DND-41 (cell line): ENCODE data around the gene PCLO.
"Not testable (repeated sequence)": the region's sequence is repeated elsewhere in the genome, so short reads cannot be mapped to it uniquely, and the experiment has no call there.

ENCODE experiments used
- ATAC-seq: fragments of 200-7000 bp; cut with Tn5 transposase; 3 replicates; pipeline ENCODE4 v1.9.1; 2021; ENCODE audit warnings: low read depth; ENCODE audit not compliant: insufficient read depth
- DNase-seq: peaks from one replicate; pipeline ENCODE4 v3.0.0-alpha.2; 2020
- H2AFZ ChIP-seq: 2 replicates; pipeline ENCODE4 v1.6.0; 2012; ENCODE audit warnings: low read depth, low read length
- H3K27ac ChIP-seq: 2 replicates; pipeline ENCODE4 v1.5.1; 2012; ENCODE audit warnings: low read length, inconsistent platforms
- H3K27me3 ChIP-seq: fragments of 200-600 bp; sonication (generic); 2 replicates; pipeline ENCODE4 v1.6.0; 2012; ENCODE audit warnings: low read length, mild to moderate bottlenecking, inconsistent platforms; ENCODE audit not compliant: insufficient read depth, poor library complexity
- H3K36me3 ChIP-seq: 2 replicates; pipeline ENCODE4 v1.5.1; 2012; ENCODE audit warnings: low read length, inconsistent platforms; ENCODE audit not compliant: insufficient read depth
- H3K4me1 ChIP-seq: 2 replicates; pipeline ENCODE4 v1.5.1; 2012; ENCODE audit warnings: mild to moderate bottlenecking, low read length; ENCODE audit not compliant: insufficient read depth
- H3K4me2 ChIP-seq: 2 replicates; pipeline ENCODE4 v1.6.0; 2012; ENCODE audit warnings: mild to moderate bottlenecking, moderate library complexity, low read length, inconsistent platforms; ENCODE audit not compliant: insufficient read depth
- H3K4me3 ChIP-seq, 2 experiments: fragments of 200-600 bp in 1 of 2; shearing (Covaris generic) in 1 of 2; 2 replicates each; pipeline ENCODE4 v1.5.1; 2012 to 2016; ENCODE audit warnings: inconsistent platforms in 2 of 2, low read length in 2 of 2, mild to moderate bottlenecking in 2 of 2, low read depth in 1 of 2, moderate library complexity in 1 of 2
- H3K79me2 ChIP-seq: 2 replicates; pipeline ENCODE4 v1.6.0; 2012; ENCODE audit warnings: low read length, inconsistent platforms; ENCODE audit not compliant: insufficient read depth
- H3K9ac ChIP-seq: 2 replicates; pipeline ENCODE4 v1.6.0; 2012; ENCODE audit warnings: low read depth, mild to moderate bottlenecking, inconsistent platforms, low read length, moderate library complexity
- H3K9me3 ChIP-seq: 2 replicates; pipeline ENCODE4 v1.5.1; 2012; ENCODE audit warnings: low read length, moderate library complexity, mild to moderate bottlenecking, inconsistent platforms; ENCODE audit not compliant: insufficient read depth, severe bottlenecking
- H4K20me1 ChIP-seq: 2 replicates; pipeline ENCODE4 v1.6.0; 2012; ENCODE audit warnings: low read length; ENCODE audit not compliant: insufficient read depth
- EZH2 ChIP-seq: IDR thresholded peaks from 3 replicates; pipeline ENCODE4 v1.6.1; 2012; ENCODE audit warnings: borderline replicate concordance, low read depth, mild to moderate bottlenecking, moderate library complexity, low read length, inconsistent platforms; ENCODE audit not compliant: severe bottlenecking
- TF ChIP-seq, protein P1 (sequence below): IDR thresholded peaks from 2 replicates; pipeline ENCODE4 v1.5.1; 2012; ENCODE audit warnings: borderline replicate concordance, low read length, moderate library complexity, mild to moderate bottlenecking; ENCODE audit not compliant: poor library complexity, severe bottlenecking; ENCODE audit errors: extremely low read depth

The PCLO gene

GRCh38 chr7:82926477-82926876 lies 236.2 kb downstream of the PCLO start:
- Histone ChIP-seq H4K20me1 (no peaks in the 10 kb centered on the region), H3K27me3 (no peaks in the 10 kb centered on the region), H3K4me2 (no peak overlapping the region), H3K79me2 (no peaks in the 10 kb centered on the region), H3K36me3 (no peaks in the 10 kb centered on the region), H3K4me1 (no peaks in the 10 kb centered on the region), H3K9me3 (no peaks in the 10 kb centered on the region), H3K4me3 (no peak overlapping the region), H3K9ac (no peak overlapping the region), H3K27ac (no peak overlapping the region), H2AFZ (no peak overlapping the region)
- DNase-seq = no peak
- no peak for TF ChIP-seq EZH2
- ATAC-seq = no peak

- Histone ChIP-seq H3K36me3 (no peaks in the 10 kb centered on the region), H3K4me2 (no peak overlapping the region), H3K79me2 (no peaks in the 10 kb centered on the region), H3K4me1 (no peaks in the 10 kb centered on the region), H3K4me3 (no peak overlapping the region), H3K27me3 (no peaks in the 10 kb centered on the region), H3K9me3 (no peaks in the 10 kb centered on the region), H2AFZ (no peak overlapping the region), H3K9ac (no peak overlapping the region), H4K20me1 (no peaks in the 10 kb centered on the region), H3K27ac (no peak overlapping the region)
- TF ChIP-seq, protein P1, sequence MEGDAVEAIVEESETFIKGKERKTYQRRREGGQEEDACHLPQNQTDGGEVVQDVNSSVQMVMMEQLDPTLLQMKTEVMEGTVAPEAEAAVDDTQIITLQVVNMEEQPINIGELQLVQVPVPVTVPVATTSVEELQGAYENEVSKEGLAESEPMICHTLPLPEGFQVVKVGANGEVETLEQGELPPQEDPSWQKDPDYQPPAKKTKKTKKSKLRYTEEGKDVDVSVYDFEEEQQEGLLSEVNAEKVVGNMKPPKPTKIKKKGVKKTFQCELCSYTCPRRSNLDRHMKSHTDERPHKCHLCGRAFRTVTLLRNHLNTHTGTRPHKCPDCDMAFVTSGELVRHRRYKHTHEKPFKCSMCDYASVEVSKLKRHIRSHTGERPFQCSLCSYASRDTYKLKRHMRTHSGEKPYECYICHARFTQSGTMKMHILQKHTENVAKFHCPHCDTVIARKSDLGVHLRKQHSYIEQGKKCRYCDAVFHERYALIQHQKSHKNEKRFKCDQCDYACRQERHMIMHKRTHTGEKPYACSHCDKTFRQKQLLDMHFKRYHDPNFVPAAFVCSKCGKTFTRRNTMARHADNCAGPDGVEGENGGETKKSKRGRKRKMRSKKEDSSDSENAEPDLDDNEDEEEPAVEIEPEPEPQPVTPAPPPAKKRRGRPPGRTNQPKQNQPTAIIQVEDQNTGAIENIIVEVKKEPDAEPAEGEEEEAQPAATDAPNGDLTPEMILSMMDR = no peak
- TF ChIP-seq EZH2 = no peak
- no peak for DNase-seq
- ATAC-seq = no peak
These were observed 237.4 kb downstream of the PCLO start for GRCh38 chr7:82925331-82925730.

- Histone ChIP-seq H4K20me1 (no peaks in the 10 kb centered on the region), H3K4me2 (no peak overlapping the region), H3K4me3 (no peak overlapping the region), H3K4me1 (no peaks in the 10 kb centered on the region), H3K27ac (no peak overlapping the region), H3K27me3 (no peaks in the 10 kb centered on the region), H3K9me3 (no peaks in the 10 kb centered on the region), H2AFZ (no peak overlapping the region), H3K9ac (no peak overlapping the region), H3K36me3 (no peaks in the 10 kb centered on the region), H3K79me2 (no peaks in the 10 kb centered on the region)
- no peak for DNase-seq
- TF ChIP-seq EZH2 = no peak
- TF ChIP-seq, protein P1 = no peak
- no peak for ATAC-seq
These were observed 256.2 kb downstream of the PCLO start for GRCh38 chr7:82906502-82906901.

- no peaks in the 10 kb centered on the region for H3K79me2 ChIP-seq
- H3K4me3 ChIP-seq = no peak overlapping the region
- H3K9ac ChIP-seq = no peak overlapping the region
- no peaks in the 10 kb centered on the region for H3K36me3 ChIP-seq
- DNase-seq (no peak), ATAC-seq (no peak)
- H3K4me1 ChIP-seq = no peaks in the 10 kb centered on the region
- H3K9me3 ChIP-seq = no peaks in the 10 kb centered on the region
- no peaks in the 10 kb centered on the region for H3K27me3 ChIP-seq
- H3K27ac ChIP-seq = no peak overlapping the region
- H2AFZ ChIP-seq = no peak overlapping the region
- TF ChIP-seq, protein P1 = no peak
- H4K20me1 ChIP-seq = no peaks in the 10 kb centered on the region
- H3K4me2 ChIP-seq = no peak overlapping the region
These were observed 257.8 kb downstream of the PCLO start for GRCh38 chr7:82904871-82905270.

DNA sequence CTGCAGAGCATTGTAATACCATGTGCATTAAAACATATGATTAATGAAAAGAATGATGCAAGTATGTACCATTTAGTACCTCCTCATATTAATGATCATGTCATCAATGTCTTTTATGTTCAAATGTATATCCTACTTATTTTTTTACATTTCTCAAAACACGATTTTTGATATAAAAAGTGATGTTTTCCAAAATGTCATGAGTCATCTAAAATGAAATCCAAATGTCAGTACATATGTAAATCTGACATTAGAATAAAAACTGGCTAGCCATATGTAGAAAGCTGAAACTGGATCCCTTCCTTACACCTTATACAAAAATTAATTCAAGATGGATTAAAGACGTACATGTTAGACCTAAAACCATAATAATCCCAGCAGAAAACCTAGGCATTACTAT lies 261.6 kb downstream of the PCLO start:
- not testable (repeated sequence) for ATAC-seq, H3K4me1 ChIP-seq, DNase-seq, H3K79me2 ChIP-seq, H2AFZ ChIP-seq, H3K4me3 ChIP-seq, H3K9me3 ChIP-seq, H3K27ac ChIP-seq, H3K36me3 ChIP-seq, H4K20me1 ChIP-seq, H3K9ac ChIP-seq, H3K4me2 ChIP-seq, H3K27me3 ChIP-seq
